H1 (cell line): ENCODE measurements around the gene PSMD6. TPM values are rescaled to one million over a fixed set of nuclear protein-coding genes. Genes with fewer than 3 reads are reported as not detected.

Source experiments
- CTCF ChIA-PET: fragments of 300-600 bp; sonication (Branson Sonifier 250); formaldehyde crosslinking; loops from one replicate; lab custom pipeline; 2021; ENCODE audit not compliant: partially characterized antibody; lab: Charles Lee
- POLR2A ChIA-PET: fragments of 300-600 bp; sonication (Branson Sonifier 250); formaldehyde crosslinking; loops from one replicate; lab custom pipeline; 2021; ENCODE audit warnings: inconsistent platforms; ENCODE audit not compliant: partially characterized antibody; lab: Charles Lee
- DNase-seq, 2 experiments: peaks; one replicate each; pipeline versions ENCODE4 v3.0.0 to v3.0.0-alpha.2; 2010 to 2022; ENCODE audit warnings: low spot score in 2 of 2, low read depth in 1 of 2, mixed read lengths in 1 of 2
- FAIRE-seq: peaks from 2 replicates; lab custom pipeline; 2011; peaks lifted over from hg19 to GRCh38; lab: Jason Lieb, UNC
- H2AFZ ChIP-seq: 2 replicates; pipeline ENCODE4 v1.8.1; 2012; ENCODE audit warnings: low read length, inconsistent platforms
- H2AK5ac ChIP-seq: 2 replicates; pipeline ENCODE4 v1.6.1; 2013; ENCODE audit warnings: low read depth, low read length
- H2BK120ac ChIP-seq: replicated peaks from 2 replicates; pipeline ENCODE3; 2013; ENCODE audit warnings: low read depth, low read length, inconsistent platforms
- H2BK12ac ChIP-seq: 2 replicates; pipeline ENCODE4 v1.6.1; 2013; ENCODE audit warnings: low read depth, low read length
- H2BK15ac ChIP-seq: 2 replicates; pipeline ENCODE4 v1.6.1; 2013; ENCODE audit warnings: low read length
- H2BK20ac ChIP-seq: 2 replicates; pipeline ENCODE4 v1.6.1; 2013; ENCODE audit warnings: low read length
- H2BK5ac ChIP-seq: 2 replicates; pipeline ENCODE4 v1.6.1; 2013; ENCODE audit warnings: low read depth, low read length
- H3K14ac ChIP-seq: 2 replicates; pipeline ENCODE4 v1.6.1; 2013; ENCODE audit warnings: inconsistent platforms; ENCODE audit not compliant: insufficient read length
- H3K18ac ChIP-seq: 2 replicates; pipeline ENCODE4 v1.6.1; 2013; ENCODE audit warnings: low read length; ENCODE audit errors: extremely low read depth
- H3K23ac ChIP-seq: 2 replicates; pipeline ENCODE4 v1.6.1; 2013; ENCODE audit warnings: inconsistent platforms; ENCODE audit not compliant: insufficient read length
- H3K23me2 ChIP-seq: 2 replicates; pipeline ENCODE4 v1.6.1; 2013; ENCODE audit warnings: low read depth, low read length
- H3K27ac ChIP-seq: 2 replicates; pipeline ENCODE4 v1.6.1; 2011; ENCODE audit warnings: low read depth, low read length, inconsistent platforms
- H3K27me3 ChIP-seq, 4 experiments: replicated peaks in 1 of 4; 1 replicate in 1 of 4; 2 replicates in 3 of 4; pipeline versions ENCODE4 v1.6.1 to v1.8.1; 2011 to 2013; ENCODE audit warnings: low read length in 3 of 4, mild to moderate bottlenecking in 3 of 4, inconsistent platforms in 2 of 4, mixed read lengths in 2 of 4, moderate library complexity in 1 of 4; ENCODE audit not compliant: control insufficient read depth in 3 of 4, insufficient read depth in 3 of 4; ENCODE audit errors: extremely low read depth in 1 of 4
- H3K36me3 ChIP-seq, 4 experiments: 2 replicates each; pipeline versions ENCODE4 v1.6.1 to v1.8.1; 2011 to 2013; ENCODE audit warnings: mild to moderate bottlenecking in 4 of 4, low read length in 3 of 4, moderate library complexity in 2 of 4, control low read depth in 1 of 4, inconsistent platforms in 1 of 4; ENCODE audit not compliant: insufficient read depth in 4 of 4, control insufficient read depth in 2 of 4
- H3K4ac ChIP-seq: replicated peaks from 2 replicates; pipeline ENCODE3; 2013; ENCODE audit warnings: low read length, low read depth, mixed read lengths, inconsistent platforms; ENCODE audit not compliant: insufficient read length
- H3K4me1 ChIP-seq, 4 experiments: replicated peaks in 1 of 4; 1 replicate in 1 of 4; 2 replicates in 3 of 4; pipeline versions ENCODE4 v1.6.1 to v1.8.1; 2011 to 2013; ENCODE audit warnings: low read length in 3 of 4, inconsistent platforms in 2 of 4, mixed read lengths in 1 of 4; ENCODE audit not compliant: insufficient read depth in 4 of 4, control insufficient read depth in 3 of 4
- H3K4me2 ChIP-seq, 2 experiments: 2 replicates each; pipeline versions ENCODE4 v1.6.1 to v1.8.1; 2011 to 2013; ENCODE audit warnings: low read depth in 2 of 2, low read length in 2 of 2, control low read depth in 1 of 2, inconsistent platforms in 1 of 2, mild to moderate bottlenecking in 1 of 2; ENCODE audit not compliant: insufficient read depth in 1 of 2
- H3K4me3 ChIP-seq, 4 experiments: fragments of 200-600, 300-600 bp in 1 of 4; sonication (generic), shearing (Covaris generic), sonication (Bioruptor Twin) in 1 of 4; 2 replicates each; pipeline versions ENCODE4 v1.5.1 to v1.8.1; 2011 to 2016; ENCODE audit warnings: low read length in 4 of 4, low read depth in 3 of 4, control low read depth in 2 of 4, inconsistent platforms in 2 of 4, mild to moderate bottlenecking in 2 of 4, mixed read lengths in 1 of 4, moderate library complexity in 1 of 4; ENCODE audit not compliant: insufficient read depth in 2 of 4; ENCODE audit errors: extremely low read depth in 1 of 4
- H3K56ac ChIP-seq: replicated peaks from 2 replicates; pipeline ENCODE3; 2013; ENCODE audit warnings: low read depth, mild to moderate bottlenecking, mixed read lengths, low read length, inconsistent platforms; ENCODE audit not compliant: insufficient read length
- H3K79me1 ChIP-seq: 2 replicates; pipeline ENCODE4 v1.6.1; 2013; ENCODE audit warnings: low read depth, low read length, control low read depth
- H3K79me2 ChIP-seq, 2 experiments: 2 replicates each; pipeline versions ENCODE4 v1.6.1 to v1.8.1; 2012 to 2013; ENCODE audit warnings: low read length in 2 of 2, mild to moderate bottlenecking in 2 of 2, inconsistent platforms in 1 of 2; ENCODE audit not compliant: insufficient read depth in 2 of 2, control insufficient read depth in 1 of 2
- H3K9ac ChIP-seq, 4 experiments: replicated peaks in 1 of 4; 1 replicate in 1 of 4; 2 replicates in 3 of 4; pipeline versions ENCODE4 v1.6.1 to v1.8.1; 2011 to 2013; ENCODE audit warnings: low read depth in 3 of 4, low read length in 3 of 4, control low read depth in 2 of 4, mild to moderate bottlenecking in 2 of 4, moderate library complexity in 2 of 4, inconsistent platforms in 1 of 4; ENCODE audit errors: extremely low read depth in 1 of 4
- H3K9me3 ChIP-seq, 2 experiments: 2 replicates each; pipeline versions ENCODE4 v1.6.1 to v1.8.1; 2012 to 2013; ENCODE audit warnings: mild to moderate bottlenecking in 2 of 2, moderate library complexity in 2 of 2, control low read depth in 1 of 2, inconsistent platforms in 1 of 2, low read depth in 1 of 2, low read length in 1 of 2, mixed read lengths in 1 of 2; ENCODE audit not compliant: insufficient read depth in 2 of 2
- H4K20me1 ChIP-seq, 2 experiments: replicated peaks in 1 of 2; 2 replicates each; pipeline versions ENCODE3 to v1.8.1; 2011 to 2013; ENCODE audit warnings: inconsistent platforms in 2 of 2, low read length in 2 of 2, mild to moderate bottlenecking in 1 of 2; ENCODE audit not compliant: insufficient read depth in 2 of 2, control insufficient read depth in 1 of 2
- H4K5ac ChIP-seq: 2 replicates; pipeline ENCODE4 v1.6.1; 2013; ENCODE audit warnings: low read length, low read depth, mixed read lengths, inconsistent platforms; ENCODE audit not compliant: insufficient read length
- H4K8ac ChIP-seq: 2 replicates; pipeline ENCODE4 v1.8.0; 2013; ENCODE audit warnings: mild to moderate bottlenecking, moderate library complexity, low read length, inconsistent platforms; ENCODE audit not compliant: insufficient read depth; ENCODE audit errors: extremely low read depth
- H4K91ac ChIP-seq: replicated peaks from 2 replicates; pipeline ENCODE3; 2013; ENCODE audit warnings: low read length, mixed read lengths, inconsistent platforms; ENCODE audit not compliant: insufficient read length
- ASH2L ChIP-seq: fragments of 200-600, 300-600 bp; sonication (generic); IDR thresholded peaks from one replicate; pipeline ENCODE4 v1.7.1; 2017; ENCODE audit warnings: low read length
- BCL11A ChIP-seq, 2 experiments: IDR thresholded peaks; one replicate each; pipeline ENCODE4 v1.6.1; 2011; ENCODE audit warnings: low read depth in 2 of 2, low read length in 2 of 2, mild to moderate bottlenecking in 2 of 2
- CBX5 ChIP-seq: fragments of 300-800, 300-1000 bp; sonication (generic); IDR thresholded peaks from 2 replicates; pipeline ENCODE4 v1.7.1; 2016; ENCODE audit warnings: antibody characterized with exemption, low read length, low read depth
- CBX8 ChIP-seq: fragments of 300-800, 300-1000 bp; sonication (generic); IDR thresholded peaks from 2 replicates; pipeline ENCODE4 v1.7.1; 2016; ENCODE audit warnings: low read depth, low read length, borderline replicate concordance
- EP300 ChIP-seq, 2 experiments: IDR thresholded peaks; 1 replicate in 1 of 2; 2 replicates in 1 of 2; pipeline ENCODE4 v1.6.1; 2011 to 2012; ENCODE audit warnings: low read depth in 2 of 2, low read length in 2 of 2, mild to moderate bottlenecking in 2 of 2, borderline replicate concordance in 1 of 2, inconsistent platforms in 1 of 2, moderate library complexity in 1 of 2
- EZH2 ChIP-seq: fragments of 200-600 bp; sonication (generic); IDR thresholded peaks from 2 replicates; pipeline ENCODE4 v1.7.1; 2012; ENCODE audit warnings: low read depth, mild to moderate bottlenecking, moderate library complexity, low read length, inconsistent platforms; ENCODE audit not compliant: severe bottlenecking
- GTF2F1 ChIP-seq: IDR thresholded peaks from 2 replicates; pipeline ENCODE4 v1.6.1; 2012; ENCODE audit warnings: low read depth, low read length, improper control_type of control experiment, borderline replicate concordance
- NRF1 ChIP-seq: IDR thresholded peaks from 2 replicates; pipeline ENCODE4 v1.6.1; 2011; ENCODE audit warnings: mild to moderate bottlenecking, low read depth, low read length, improper control_type of control experiment
- PHF8 ChIP-seq: fragments of 200-600 bp; sonication (generic); conservative IDR thresholded peaks from 2 replicates; pipeline ENCODE4 v1.7.1; 2012; ENCODE audit warnings: low read depth, mild to moderate bottlenecking, inconsistent platforms, low read length, moderate library complexity
- POLR2AphosphoS5 ChIP-seq: IDR thresholded peaks from 2 replicates; pipeline ENCODE4 v1.6.1; 2011; ENCODE audit warnings: low read depth, low read length
- TAF7 ChIP-seq: optimal IDR thresholded peaks from 2 replicates; pipeline ENCODE3; 2011; ENCODE audit warnings: low read depth, mild to moderate bottlenecking, inconsistent platforms, low read length, moderate library complexity, borderline replicate concordance
- YY1 ChIP-seq: IDR thresholded peaks from 2 replicates; pipeline ENCODE4 v1.6.1; 2011; ENCODE audit warnings: low read depth, mild to moderate bottlenecking, low read length
- WGBS, 2 experiments: shearing (Covaris generic) in 1 of 2; methylation state at CpG; one replicate each; pipeline versions ENCODE4 v1.1.6 to v1.1.7; 2013 to 2015; ENCODE audit warnings: low lambda C conversion rate in 2 of 2, mixed read lengths in 2 of 2, inconsistent platforms in 1 of 2, low coverage in 1 of 2, missing lambda C conversion rate in 1 of 2; ENCODE audit not compliant: insufficient replicate concordance in 2 of 2, insufficient coverage in 1 of 2, insufficient read length in 1 of 2; ENCODE audit errors: extremely low coverage in 1 of 2, missing lambda C conversion rate in 1 of 2; 5-methylcytosine and 5-hydroxymethylcytosine counted together
- polyA plus RNA-seq, 7 experiments: library from polyadenylated mRNA; depleted of rRNA in 3 of 7; stranded (reverse) in 5 of 7; unstranded in 2 of 7; fragments of >200 nt in 5 of 7; fragments of 200-250 nt in 2 of 7; gene quantifications; 1 replicate in 5 of 7; 2 replicates in 1 of 7; 4 replicates in 1 of 7; pipeline versions ENCODE4 v1.2.1 to v1.2.3, GENCODE V29; 2011 to 2013; ENCODE audit warnings: missing spikeins in 2 of 7, mixed read lengths in 2 of 7
- total RNA-seq: library from RNA; stranded (reverse); fragmentation: NEBNext Ultra II Directional; extraction: Animal tissue kit (Norgen Biotek cat#: 25700); gene quantifications from 2 replicates; pipeline ENCODE4 v1.2.1, GENCODE V29; 2021
- TF ChIP-seq, protein P1 (sequence below): IDR thresholded peaks from 2 replicates; pipeline ENCODE4 v1.6.1; 2012; ENCODE audit warnings: inconsistent platforms

The PSMD6 gene
- total and polyA plus RNA-seq, 2 of the 8 experiments (the other 6 are each of a cell fraction or from before 2014, with no cell fraction given) = 43.7 to 104 TPM

DNA sequence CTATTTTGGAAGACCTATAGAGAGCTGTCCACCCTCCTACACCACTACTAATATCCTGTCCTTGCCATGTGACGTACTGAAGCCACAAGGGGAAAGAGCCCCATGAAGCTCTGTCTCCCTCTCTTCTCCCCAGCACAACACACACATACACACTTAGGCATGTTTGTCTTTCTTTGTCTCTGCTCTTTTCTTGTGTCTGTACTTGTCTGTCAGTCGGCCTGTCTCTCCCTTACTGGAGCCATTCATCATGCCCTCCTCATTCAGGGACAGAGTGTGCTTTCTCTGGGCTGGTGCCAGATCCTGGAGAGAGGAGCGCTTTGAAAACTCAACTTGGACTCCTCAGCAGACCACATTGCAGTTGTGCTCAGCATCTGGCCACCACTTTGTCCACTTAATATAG, 47.6 kb downstream of the PSMD6 start:
- H3K23me2 ChIP-seq = no peaks in the 10 kb centered on the region
- no peak overlapping the region for H3K14ac ChIP-seq
- H4K20me1 ChIP-seq = peaks cover 0 to 4% of the 10 kb centered on the region in 2 experiments
- no peak overlapping the region for H4K5ac ChIP-seq
- no peak for DNase-seq
- peaks cover 4 to 14% (median 7%) of the 10 kb centered on the region in 4 experiments for H3K4me1 ChIP-seq
- H3K4ac ChIP-seq = no peak overlapping the region
- no peak overlapping the region for H2BK20ac ChIP-seq
- H3K9me3 ChIP-seq = no peaks in the 10 kb centered on the region
- no peak overlapping the region; a peak in 1 of 7 replicates for H3K9ac ChIP-seq
- no peak overlapping the region for H4K91ac ChIP-seq
- H3K56ac ChIP-seq = no peak overlapping the region
- H2BK120ac ChIP-seq = no peak overlapping the region
- no peak overlapping the region for H3K18ac ChIP-seq
- H3K36me3 ChIP-seq = peaks cover 0 to 5% (median 0%) of the 10 kb centered on the region in 4 experiments; a peak in 1 of 8 replicates
- H3K23ac ChIP-seq = no peak overlapping the region
- H2AFZ ChIP-seq = no peak overlapping the region
- 86% methylated on average over 3 of the region's 3 CpGs; no CpG with 5 or more reads in 1 of the 2 experiments for WGBS, 2 experiments
- POLR2A ChIA-PET = interaction anchor here (1.0 to 1.1 kb wide), 2 partner anchors 11 to 16 kb away, joined by 3 read pairs; no protein-coding TSS in a partner anchor
- no peak overlapping the region for H2BK5ac ChIP-seq
- no peak overlapping the region for H2BK12ac ChIP-seq
- H3K4me3 ChIP-seq = no peak overlapping the region
- H4K8ac ChIP-seq = no peak overlapping the region
- no peak for FAIRE-seq
- no peaks in the 10 kb centered on the region; the same call in 1 of the 2 replicates for H3K79me1 ChIP-seq
- H3K79me2 ChIP-seq = peaks cover 0 to 15% of the 10 kb centered on the region in 2 experiments; a peak in 2 of 4 replicates
- H2BK15ac ChIP-seq = no peak overlapping the region
- no peaks in the 10 kb centered on the region for H3K27me3 ChIP-seq
- H3K27ac ChIP-seq = no peak overlapping the region
- H3K4me2 ChIP-seq = no peak overlapping the region
- no peak overlapping the region for H2AK5ac ChIP-seq
- CTCF ChIA-PET = interaction anchor here (0.6 to 3.3 kb wide), 4 partner anchors 11 to 54 kb away, joined by 3 to 16 read pairs (median 5); no protein-coding TSS in a partner anchor
- TF ChIP-seq TAF7 (no peak), BCL11A (IDR thresholded peaks at IDR 0.05; ENCODE audit: low read depth in 2 of 2, low read length in 2 of 2) (no peak), EP300 (IDR thresholded peaks at IDR 0.05; ENCODE audit: borderline replicate concordance in 1 of 2, low read depth in 2 of 2, low read length in 2 of 2) (no peak), NRF1 (no peak), PHF8 (no peak), GTF2F1 (no peak), EZH2 (no peak), CBX5 (no peak), CBX8 (no peak), ASH2L (no peak), POLR2AphosphoS5 (no peak), YY1 (no peak)
- TF ChIP-seq, protein P1, sequence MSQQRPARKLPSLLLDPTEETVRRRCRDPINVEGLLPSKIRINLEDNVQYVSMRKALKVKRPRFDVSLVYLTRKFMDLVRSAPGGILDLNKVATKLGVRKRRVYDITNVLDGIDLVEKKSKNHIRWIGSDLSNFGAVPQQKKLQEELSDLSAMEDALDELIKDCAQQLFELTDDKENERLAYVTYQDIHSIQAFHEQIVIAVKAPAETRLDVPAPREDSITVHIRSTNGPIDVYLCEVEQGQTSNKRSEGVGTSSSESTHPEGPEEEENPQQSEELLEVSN = no peak
